K562 (cell line): ENCODE measurements around the gene NR1H2. TPM values are rescaled to one million over a fixed set of nuclear protein-coding genes. Genes with fewer than 3 reads are reported as not detected.
A peak's percentile ranks its signal among the peaks of the same experiment; 100 is the strongest.
"Not testable (repeated sequence)": the region's sequence is repeated elsewhere in the genome, so short reads cannot be mapped to it uniquely, and the experiment has no call there.

Experiments
- ATAC-seq: fragments of 200-7000 bp; cut with Tn5 transposase; 3 replicates; pipeline ENCODE4 v1.9.1; 2020; ENCODE audit warnings: moderate library complexity
- BruUV-seq: library from RNA; stranded (reverse); fragments of 400-500 nt; replicated peaks from 2 replicates; lab custom pipeline; 2021; lab: Mats Ljungman, UMichigan
- CTCF ChIA-PET: fragments of 300-600 bp; formaldehyde crosslinking; extraction: SDS; loops from one replicate; lab custom pipeline; 2021; ENCODE audit warnings: low intra/inter-chr PET ratio; lab: Yijun Ruan, JAX
- POLR2A ChIA-PET: fragments of 300-600, 350-650 bp; sonication (Branson Sonifier 250); formaldehyde crosslinking; extraction: SDS; loops from one replicate; lab custom pipeline; 2021; ENCODE audit warnings: antibody characterized with exemption, inconsistent platforms; lab: Yijun Ruan, JAX
- DNase-seq, 4 experiments: peaks; one replicate each; pipeline versions ENCODE4 v3.0.0 to v3.0.0-alpha.2; 2011 to 2018; ENCODE audit warnings: low spot score in 3 of 4, mixed read lengths in 3 of 4; ENCODE audit errors: extremely low read depth in 1 of 4
- FAIRE-seq: peaks from 2 replicates; lab custom pipeline; 2011; peaks lifted over from hg19 to GRCh38; lab: Jason Lieb, UNC
- H2AFZ ChIP-seq: 2 replicates; pipeline ENCODE4 v1.6.0; 2011; ENCODE audit warnings: low read depth, low read length, control low read depth, inconsistent platforms
- H3K27ac ChIP-seq: fragments of 200-600 bp; 3 replicates; pipeline ENCODE4 v1.8.0; 2011; ENCODE audit warnings: low read depth, mild to moderate bottlenecking, control low read depth, inconsistent platforms, low read length, moderate library complexity, mixed read lengths; ENCODE audit errors: extremely low read depth
- H3K27me3 ChIP-seq, 2 experiments: fragments of 300-600 bp in 1 of 2; 2 replicates in 1 of 2; 3 replicates in 1 of 2; pipeline versions ENCODE4 v1.6.0 to v1.8.0; 2011; ENCODE audit warnings: inconsistent platforms in 2 of 2, low read length in 2 of 2, mild to moderate bottlenecking in 1 of 2, mixed read lengths in 1 of 2, moderate library complexity in 1 of 2; ENCODE audit not compliant: control insufficient read depth in 2 of 2, insufficient read depth in 2 of 2
- H3K36me3 ChIP-seq: fragments of 300-600 bp; 3 replicates; pipeline ENCODE4 v1.8.0; 2011; ENCODE audit warnings: mild to moderate bottlenecking, low read length, inconsistent platforms; ENCODE audit not compliant: control insufficient read depth, insufficient read depth
- H3K4me1 ChIP-seq, 2 experiments: fragments of 200-600 bp in 1 of 2; replicated peaks in 1 of 2; 2 replicates in 1 of 2; 3 replicates in 1 of 2; pipeline versions ENCODE4 v1.5.1 to v1.8.0; 2011; ENCODE audit warnings: inconsistent platforms in 2 of 2, low read length in 2 of 2, mild to moderate bottlenecking in 1 of 2, mixed read lengths in 1 of 2, moderate library complexity in 1 of 2; ENCODE audit not compliant: control insufficient read depth in 2 of 2, insufficient read depth in 2 of 2
- H3K4me2 ChIP-seq: 2 replicates; pipeline ENCODE4 v1.6.1; 2011; ENCODE audit warnings: low read length, control low read depth, inconsistent platforms, mixed read lengths; ENCODE audit not compliant: insufficient read depth
- H3K4me3 ChIP-seq: fragments of 200-600 bp; sonication (generic), shearing (Covaris generic); 2 replicates; pipeline ENCODE4 v1.5.1; 2016; ENCODE audit warnings: control low read depth, inconsistent platforms
- H3K79me2 ChIP-seq: fragments of 200-600 bp; 3 replicates; pipeline ENCODE4 v1.8.0; 2011; ENCODE audit warnings: low read length, inconsistent platforms; ENCODE audit not compliant: control insufficient read depth, insufficient read depth
- H3K9ac ChIP-seq, 2 experiments: 2 replicates each; pipeline versions ENCODE4 v1.6.0 to v1.6.1; 2011; ENCODE audit warnings: low read depth in 2 of 2, low read length in 2 of 2, control low read depth in 1 of 2, inconsistent platforms in 1 of 2, mild to moderate bottlenecking in 1 of 2, mixed read lengths in 1 of 2; ENCODE audit not compliant: insufficient read depth in 1 of 2
- H3K9me1 ChIP-seq: one replicate; pipeline ENCODE4 v1.6.0; 2011; ENCODE audit warnings: inconsistent platforms, mild to moderate bottlenecking, low read length, moderate library complexity; ENCODE audit not compliant: control insufficient read depth, insufficient read depth
- H3K9me3 ChIP-seq: replicated peaks from 2 replicates; pipeline ENCODE4 v1.5.1; 2011; ENCODE audit warnings: low read depth, low read length, inconsistent platforms; ENCODE audit not compliant: control insufficient read depth, insufficient read depth
- H4K20me1 ChIP-seq: replicated peaks from 2 replicates; pipeline ENCODE4 v1.6.1; 2011; ENCODE audit warnings: low read length, inconsistent platforms, mixed read lengths; ENCODE audit not compliant: control insufficient read depth, insufficient read depth
- NR3C1 ChIP-seq: sonication (generic); formaldehyde crosslinking; IDR thresholded peaks from 2 replicates; pipeline ENCODE4 v1.8.1; 2022; ENCODE audit warnings: missing genetic modification reagents
- SMAD2 ChIP-seq: fragments of 150-350 bp; IDR thresholded peaks from 2 replicates; pipeline ENCODE4 v1.6.1; 2014; ENCODE audit warnings: low read depth, mild to moderate bottlenecking, low read length
- SP2 ChIP-seq: IDR thresholded peaks from 2 replicates; pipeline ENCODE4 v1.6.1; 2011; ENCODE audit warnings: mild to moderate bottlenecking, low read depth, low read length, moderate library complexity; ENCODE audit not compliant: poor library complexity, severe bottlenecking; ENCODE audit errors: extremely low read depth
- STAT5B ChIP-seq: fragments of 250-450 bp; sonication (Bioruptor Pico); IDR thresholded peaks from 2 replicates; pipeline ENCODE4 v1.8.0; 2021; ENCODE audit warnings: mild to moderate bottlenecking, inconsistent platforms
- WGBS: fragments of 100-300 bp; shearing (Covaris generic); methylation state at CpG from one replicate; pipeline ENCODE4 v1.1.6; 2016; ENCODE audit warnings: low coverage, mixed read lengths; ENCODE audit not compliant: insufficient coverage; ENCODE audit errors: missing lambda C conversion rate; 5-methylcytosine and 5-hydroxymethylcytosine counted together
- in situ Hi-C: fragments of 300-500 bp; cut with MboI; formaldehyde crosslinking; loops from 4 replicates; pipeline ENCODE4 v1.15.0; 2018; ENCODE audit warnings: inconsistent platforms, mixed read lengths
- intact Hi-C: fragments of 100-400 bp; cut with micrococcal nuclease; formaldehyde crosslinking; loops from 2 replicates; pipeline ENCODE4 v1.14.2; 2022
- polyA plus RNA-seq, 8 experiments: library from polyadenylated mRNA; depleted of rRNA in 4 of 8; stranded (reverse) in 5 of 8; unstranded in 3 of 8; fragments of >200 nt; fragmentation: Nextera tagmentation in 2 of 8; fragmentation: Illumina TruSeq in 1 of 8; extraction: Ambion mirVana in 2 of 8; extraction: Trizol in 1 of 8; gene quantifications; 2 replicates each; pipeline versions ENCODE4 v1.2.1 to v1.2.3, GENCODE V29; 2011 to 2014; ENCODE audit warnings: inconsistent platforms in 1 of 8, missing spikeins in 1 of 8
- total RNA-seq, 7 experiments: library from RNA; depleted of rRNA in 6 of 7; stranded (reverse); fragments of >200 nt in 6 of 7; fragmentation: Illumina TruSeq in 2 of 7; extraction: Trizol in 2 of 7; gene quantifications; 2 replicates each; pipeline versions ENCODE4 v1.2.1 to v1.2.3, GENCODE V29; 2011 to 2021; ENCODE audit warnings: low replicate concordance in 1 of 7
- TF ChIP-seq, protein P1 (sequence below): sonication (generic); formaldehyde crosslinking; IDR thresholded peaks from 2 replicates; pipeline ENCODE4 v1.5.0; 2020; ENCODE audit warnings: missing genetic modification reagents

NR1H2 gene
- total and polyA plus RNA-seq, 9 of the 15 experiments (the other 6 are each of a cell fraction or from before 2014, with no cell fraction given), result 0.11 to 73.8 (median 24.0) TPM

DNA sequence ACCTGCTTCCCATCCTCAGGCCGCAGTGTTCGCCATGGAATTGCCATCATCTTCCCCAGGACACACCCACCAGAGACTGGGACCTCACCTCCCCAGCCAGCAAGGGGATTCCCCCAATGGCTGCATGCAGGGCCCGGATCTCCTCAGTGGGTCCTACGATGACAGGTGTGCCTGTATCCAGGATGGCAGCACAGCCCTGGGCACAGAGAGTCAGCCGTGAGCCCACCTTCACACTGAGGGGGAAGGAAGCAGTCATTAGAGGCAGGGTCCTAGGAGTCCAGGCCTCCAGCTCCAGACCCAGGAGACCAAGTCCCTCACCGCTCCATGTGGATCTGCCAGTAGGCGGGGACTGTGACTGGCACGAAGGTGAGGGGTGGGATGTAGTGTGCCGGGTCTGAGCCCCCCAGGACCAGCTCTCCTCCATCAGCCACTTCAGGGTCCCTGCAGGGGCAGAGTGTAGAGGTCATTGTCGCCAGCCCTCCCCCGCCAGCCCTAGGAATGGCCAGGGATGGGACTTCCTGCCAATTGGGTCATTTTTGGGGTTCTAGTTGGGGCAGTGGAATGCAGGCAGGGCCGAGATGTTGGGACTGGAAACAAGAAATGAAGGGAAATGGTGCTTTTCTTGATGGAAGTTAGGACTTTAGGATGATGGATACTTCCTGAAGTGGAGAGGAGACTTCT is 41.4 kb upstream of the NR1H2 start (continued):
- TF ChIP-seq SMAD2 (no peak), NR3C1 (CRISPR knock-in tag) (0 out of 2 replicates have a peak, but pooled peaks have one; percentile 17), STAT5B (CRISPR knock-in tag) (no peak), SP2 (no peak)
- TF ChIP-seq, protein P1, sequence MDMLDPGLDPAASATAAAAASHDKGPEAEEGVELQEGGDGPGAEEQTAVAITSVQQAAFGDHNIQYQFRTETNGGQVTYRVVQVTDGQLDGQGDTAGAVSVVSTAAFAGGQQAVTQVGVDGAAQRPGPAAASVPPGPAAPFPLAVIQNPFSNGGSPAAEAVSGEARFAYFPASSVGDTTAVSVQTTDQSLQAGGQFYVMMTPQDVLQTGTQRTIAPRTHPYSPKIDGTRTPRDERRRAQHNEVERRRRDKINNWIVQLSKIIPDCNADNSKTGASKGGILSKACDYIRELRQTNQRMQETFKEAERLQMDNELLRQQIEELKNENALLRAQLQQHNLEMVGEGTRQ (CRISPR knock-in tag), result no peak

- H4K20me1 ChIP-seq, H2AFZ ChIP-seq, intact Hi-C loops, H3K36me3 ChIP-seq, H3K4me3 ChIP-seq, H3K9me1 ChIP-seq, BruUV-seq, DNase-seq, H3K27me3 ChIP-seq, H3K4me2 ChIP-seq, ATAC-seq, H3K9me3 ChIP-seq, FAIRE-seq, H3K27ac ChIP-seq, CTCF ChIA-PET: not testable (repeated sequence)
- WGBS, result 70% methylated on average over 4 of the region's 6 CpGs
- peaks cover 27% of the 10 kb centered on the region for H3K79me2 ChIP-seq
- H3K4me1 ChIP-seq, result peaks cover 30% of the 10 kb centered on the region in 2 experiments; a peak in 4 of 5 replicates
- in situ Hi-C loops, result loop anchor here (10.0 kb wide), 1 partner anchor 1222 kb away; the partner anchor contains the start of genes C19orf73, LIN7B and PPFIA3
- POLR2A ChIA-PET, result interaction anchor here (1.1 kb wide), 1 partner anchor 10 kb away, joined by 3 read pairs; no protein-coding TSS in a partner anchor
- H3K9ac ChIP-seq, result peak overlapping the region in 1 of 2 experiments; percentile 12; a peak in 1 of 4 replicates
These were observed 39.2 kb upstream of the NR1H2 start for GRCh38 chr19:50337031-50337430.
